SK-N-SH treated with all-trans-retinoic acid at 6 μM for 48 hours (cell line): ENCODE results near the gene ZNF138.

Experiments
- ATAC-seq: fragments of 200-7000 bp; cut with Tn5 transposase; 3 replicates; pipeline ENCODE4 v1.9.1; 2020; ENCODE audit warnings: mild to moderate bottlenecking, moderate library complexity
- PPARA ChIP-seq: fragments of 250-450 bp; sonication (Bioruptor Pico); IDR thresholded peaks from 2 replicates; pipeline ENCODE4 v1.5.0; 2020; ENCODE audit warnings: mild to moderate bottlenecking, borderline replicate concordance

ZNF138 gene

DNA sequence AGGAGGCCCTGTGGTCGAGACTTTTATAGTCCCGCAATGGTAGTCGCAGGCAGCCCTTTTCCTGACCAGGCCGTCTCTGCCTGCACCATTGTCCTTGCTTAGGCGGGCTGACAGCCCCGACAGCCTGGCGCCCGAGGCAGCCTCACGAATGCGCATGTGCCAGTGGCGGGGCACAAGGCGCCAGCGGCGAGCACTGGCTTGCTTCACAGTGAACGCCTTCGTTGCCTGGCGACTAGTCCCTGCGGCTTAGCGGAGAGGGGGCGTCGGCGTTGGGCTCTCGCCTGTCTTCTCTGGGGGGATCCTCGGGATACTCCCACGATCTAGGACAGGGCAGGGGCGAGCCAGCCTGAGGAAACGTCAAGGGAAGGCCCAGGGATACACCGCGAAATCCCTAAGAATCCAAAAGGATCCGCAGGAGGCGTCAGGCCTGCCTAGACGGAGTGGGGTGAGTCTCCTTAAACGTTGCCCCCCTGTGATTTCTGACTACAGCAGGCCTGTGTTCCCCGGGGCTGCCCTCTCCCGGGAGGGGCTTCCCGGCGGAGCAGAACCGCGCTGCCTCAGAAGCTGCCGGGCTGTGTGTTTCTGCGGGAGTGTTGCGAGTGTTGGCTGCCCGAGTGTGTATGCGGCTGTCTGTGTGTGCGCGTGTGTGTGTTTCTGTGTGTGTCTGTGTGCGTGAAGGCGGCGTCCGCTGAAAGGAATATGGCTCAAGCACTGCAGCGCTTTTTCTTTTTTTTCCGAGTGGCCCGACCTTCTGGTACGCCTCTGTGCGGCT is 88.3 kb downstream of the ZNF138 start:
- TF ChIP-seq PPARA = no peak
- no peak for ATAC-seq
